ENCODE data around the gene NEO1.

GRCh38 chr15:73246439-73246838, 194.2 kb downstream of the NEO1 start:
- TF ChIP-seq ZFP62 (CRISPR knock-in tag; IDR thresholded peaks at IDR 0.05) (no peak), ZFX (CRISPR knock-in tag; IDR thresholded peaks at IDR 0.05; ENCODE audit: low read depth) (no peak), ZNF776 (CRISPR knock-in tag; IDR thresholded peaks at IDR 0.05) (no peak), CSRNP2 (CRISPR knock-in tag; conservative IDR thresholded peaks at IDR 0.05; ENCODE audit: low read depth) (no peak), CHD4 (IDR thresholded peaks at IDR 0.05; ENCODE audit: borderline replicate concordance, low read length) (no peak), CTCF (CRISPR knock-in tag; IDR thresholded peaks at IDR 0.05) (no peak)
- TF ChIP-seq, protein P1, sequence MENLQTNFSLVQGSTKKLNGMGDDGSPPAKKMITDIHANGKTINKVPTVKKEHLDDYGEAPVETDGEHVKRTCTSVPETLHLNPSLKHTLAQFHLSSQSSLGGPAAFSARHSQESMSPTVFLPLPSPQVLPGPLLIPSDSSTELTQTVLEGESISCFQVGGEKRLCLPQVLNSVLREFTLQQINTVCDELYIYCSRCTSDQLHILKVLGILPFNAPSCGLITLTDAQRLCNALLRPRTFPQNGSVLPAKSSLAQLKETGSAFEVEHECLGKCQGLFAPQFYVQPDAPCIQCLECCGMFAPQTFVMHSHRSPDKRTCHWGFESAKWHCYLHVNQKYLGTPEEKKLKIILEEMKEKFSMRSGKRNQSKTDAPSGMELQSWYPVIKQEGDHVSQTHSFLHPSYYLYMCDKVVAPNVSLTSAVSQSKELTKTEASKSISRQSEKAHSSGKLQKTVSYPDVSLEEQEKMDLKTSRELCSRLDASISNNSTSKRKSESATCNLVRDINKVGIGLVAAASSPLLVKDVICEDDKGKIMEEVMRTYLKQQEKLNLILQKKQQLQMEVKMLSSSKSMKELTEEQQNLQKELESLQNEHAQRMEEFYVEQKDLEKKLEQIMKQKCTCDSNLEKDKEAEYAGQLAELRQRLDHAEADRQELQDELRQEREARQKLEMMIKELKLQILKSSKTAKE (CRISPR knock-in tag; IDR thresholded peaks at IDR 0.05; ENCODE audit: borderline replicate concordance) = no peak
